Renal cortical epithelial cell (primary cell): ENCODE data around the gene NIM1K. TPM values are rescaled to one million over a fixed set of nuclear protein-coding genes. Genes with fewer than 3 reads are reported as not detected.
"Not testable (repeated sequence)": the region's sequence is repeated elsewhere in the genome, so short reads cannot be mapped to it uniquely, and the experiment has no call there.

Source experiments
- DNase-seq: peaks from one replicate; pipeline ENCODE4 v3.0.0-alpha.2; 2011; ENCODE audit warnings: low read depth
- total RNA-seq: library from RNA; depleted of rRNA; stranded (reverse); fragments of >200 nt; gene quantifications from 2 replicates; pipeline ENCODE4 v1.2.3, GENCODE V29; 2014

The NIM1K gene
- total RNA-seq, 1 donor from 2014 or later, result 0.80 TPM

DNA sequence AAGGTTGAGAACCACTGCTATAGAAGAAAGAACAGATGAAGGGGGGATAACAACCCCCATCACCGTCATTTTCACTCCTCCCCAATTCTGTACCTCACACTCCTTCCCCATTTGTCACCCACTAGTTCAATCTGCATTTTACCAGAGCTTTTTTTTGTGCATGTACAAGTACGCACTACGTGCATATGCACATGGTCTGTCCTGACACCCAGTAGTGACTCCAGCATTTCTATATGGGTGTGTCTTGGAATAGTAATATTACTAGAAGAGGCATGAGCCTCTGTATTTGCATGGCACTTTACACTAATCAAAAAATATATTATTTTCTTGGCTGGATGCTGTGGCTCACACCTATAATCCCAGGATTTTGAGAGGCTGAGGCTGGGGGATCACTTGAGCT, 38.7 kb downstream of the NIM1K start:
- DNase-seq, result no peak

DNA sequence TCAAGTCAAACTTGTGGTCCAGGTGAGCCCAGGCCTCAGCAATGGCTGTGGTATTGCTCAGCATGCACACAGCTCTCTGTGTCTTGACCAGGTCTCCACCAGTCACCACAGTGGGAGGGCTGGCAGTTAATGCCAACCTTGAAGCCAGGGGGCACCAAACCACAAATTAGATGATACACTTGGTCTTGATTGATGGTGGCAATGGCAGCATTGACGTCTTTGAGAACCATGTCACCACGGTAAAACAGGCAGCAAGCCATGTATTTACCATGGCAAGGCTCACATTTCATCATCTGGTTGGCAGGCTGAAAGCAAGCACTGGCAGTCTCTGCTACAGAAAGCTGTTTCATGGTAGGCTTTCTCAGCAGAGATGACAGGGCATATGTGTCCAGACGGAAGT, 40.0 kb downstream of the NIM1K start:
- DNase-seq, result peak; percentile 9

DNA sequence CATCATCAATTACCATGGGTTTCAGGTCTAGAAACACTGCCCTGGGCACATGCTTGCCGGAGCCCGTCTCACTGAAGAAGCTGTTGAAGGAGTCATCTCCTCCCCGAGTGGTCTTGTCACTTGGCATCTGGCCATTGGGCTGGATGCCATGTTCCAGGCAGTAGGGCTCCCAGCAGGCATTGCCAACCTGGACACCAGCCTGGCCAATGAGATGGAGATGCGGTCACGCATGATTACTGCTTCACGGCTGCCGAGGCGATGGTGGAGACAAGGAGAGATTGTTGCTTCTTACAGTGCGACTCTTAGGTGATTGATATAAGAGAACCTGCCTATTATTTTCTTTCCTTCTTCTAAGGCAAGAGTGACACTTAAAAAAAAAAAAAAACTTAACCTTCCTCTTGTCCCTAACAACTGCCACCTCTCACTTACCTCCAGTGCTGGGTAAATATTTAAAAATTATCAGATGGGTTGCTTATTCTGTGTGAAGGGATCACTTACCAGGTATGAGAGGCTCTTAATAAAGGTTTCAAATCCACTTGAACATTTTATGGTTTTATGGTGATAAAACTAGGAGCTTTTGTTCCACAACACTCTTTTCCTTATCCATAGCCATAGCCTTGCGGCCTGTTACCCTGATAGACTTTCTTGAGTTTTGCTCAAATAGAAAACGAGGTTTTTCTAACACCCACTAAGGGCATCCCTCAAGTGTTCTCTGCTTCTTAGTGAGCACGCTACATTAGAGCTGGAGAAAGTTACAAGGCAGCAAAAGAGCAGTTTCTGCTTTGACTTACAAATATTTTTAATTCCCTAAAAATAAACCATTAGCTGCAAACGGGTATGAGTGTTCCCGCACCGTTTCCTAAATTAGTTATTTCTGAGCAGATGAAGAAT, 41.2 kb downstream of the NIM1K start:
- DNase-seq, result no peak

DNA sequence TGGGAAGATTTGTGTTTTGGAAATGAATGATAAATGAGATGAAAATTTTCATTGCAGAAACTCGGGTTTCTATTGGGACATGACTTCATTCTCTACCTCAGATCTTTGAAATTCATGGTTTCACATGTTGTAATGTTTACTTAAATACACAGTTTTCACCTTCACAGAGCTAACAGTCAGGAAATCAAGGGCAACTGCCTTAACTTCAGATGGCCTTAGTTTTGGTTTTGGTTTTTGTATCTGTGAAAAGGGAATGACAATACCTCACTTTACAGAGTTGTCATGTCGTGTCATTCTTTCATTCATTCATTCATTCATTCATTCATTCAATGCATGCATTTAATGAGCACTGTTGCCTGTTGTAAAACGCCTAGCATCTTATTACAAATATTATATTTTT, 41.9 kb downstream of the NIM1K start:
- no peak for DNase-seq

DNA sequence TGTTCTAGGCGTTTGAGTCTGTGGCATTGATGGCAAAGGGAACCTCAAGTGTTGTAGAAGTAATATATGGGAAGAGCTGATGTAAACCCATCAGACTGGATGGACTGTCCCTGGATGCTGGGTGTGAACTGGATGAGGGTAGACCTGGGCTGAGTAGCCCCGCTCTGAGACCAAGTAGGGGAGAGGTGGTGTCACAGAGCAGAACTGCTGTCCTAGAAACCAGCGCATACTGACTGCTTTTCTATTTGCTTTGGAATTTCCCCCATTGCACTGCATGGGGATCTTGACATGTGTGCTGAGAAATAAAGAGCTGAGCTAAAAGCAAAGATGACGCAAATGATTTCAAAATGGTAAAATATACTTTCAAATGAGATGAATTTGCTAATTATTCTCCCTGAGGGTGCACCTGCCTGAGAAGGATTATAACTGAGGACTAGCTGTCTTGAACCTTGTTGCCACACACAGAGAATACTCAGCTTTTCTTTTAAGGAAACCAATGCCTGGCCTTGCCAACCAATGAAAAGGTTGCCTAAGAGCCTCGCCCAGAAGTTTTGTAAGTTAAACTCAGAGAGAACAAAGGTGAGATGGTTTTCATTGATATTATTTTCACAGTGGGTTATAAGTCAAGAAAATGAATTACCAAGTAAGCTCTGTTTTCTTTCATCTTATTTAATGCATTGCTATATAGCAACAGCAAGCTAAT, 44.8 kb downstream of the NIM1K start:
- no peak for DNase-seq

DNA sequence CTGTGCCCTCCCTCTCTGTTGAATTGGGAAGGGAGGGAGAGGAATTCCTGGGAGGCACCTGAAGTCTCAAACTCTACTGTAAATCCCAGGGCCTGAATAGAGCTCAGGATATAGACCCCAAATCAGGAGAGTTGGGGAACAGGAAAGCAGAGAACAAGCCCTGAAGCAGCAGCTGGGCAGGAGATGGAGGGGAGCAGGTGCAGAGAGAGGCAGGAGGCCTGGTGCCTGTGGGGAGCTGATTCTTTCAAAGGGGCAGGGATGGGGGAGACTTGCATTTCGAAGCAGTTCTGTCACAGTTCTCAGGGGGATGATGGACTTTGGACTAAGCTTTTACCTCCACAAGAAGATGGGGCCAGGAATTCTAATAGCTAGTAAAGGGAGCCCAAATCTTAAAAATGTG, 50.2 kb downstream of the NIM1K start:
- DNase-seq, result no peak

DNA sequence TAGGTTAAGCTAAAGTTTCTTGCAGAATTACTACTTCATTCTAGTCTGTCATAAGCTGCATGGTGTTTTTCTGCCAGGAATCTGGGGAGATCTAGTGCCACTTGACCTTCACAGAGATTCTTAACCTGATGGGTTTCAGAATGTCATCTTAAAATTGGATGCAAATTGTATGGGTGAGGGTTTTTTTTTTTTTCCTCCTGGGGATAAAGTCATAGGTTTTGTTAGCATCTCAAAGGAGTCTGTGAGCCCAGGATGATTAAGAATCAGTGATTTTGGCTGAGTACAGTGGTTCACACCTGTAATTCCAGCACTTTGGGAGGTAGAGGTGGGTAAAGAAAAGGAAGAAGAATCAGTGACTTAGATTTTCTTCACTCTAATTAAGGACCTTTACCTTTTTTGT, 51.2 kb downstream of the NIM1K start:
- no peak for DNase-seq

DNA sequence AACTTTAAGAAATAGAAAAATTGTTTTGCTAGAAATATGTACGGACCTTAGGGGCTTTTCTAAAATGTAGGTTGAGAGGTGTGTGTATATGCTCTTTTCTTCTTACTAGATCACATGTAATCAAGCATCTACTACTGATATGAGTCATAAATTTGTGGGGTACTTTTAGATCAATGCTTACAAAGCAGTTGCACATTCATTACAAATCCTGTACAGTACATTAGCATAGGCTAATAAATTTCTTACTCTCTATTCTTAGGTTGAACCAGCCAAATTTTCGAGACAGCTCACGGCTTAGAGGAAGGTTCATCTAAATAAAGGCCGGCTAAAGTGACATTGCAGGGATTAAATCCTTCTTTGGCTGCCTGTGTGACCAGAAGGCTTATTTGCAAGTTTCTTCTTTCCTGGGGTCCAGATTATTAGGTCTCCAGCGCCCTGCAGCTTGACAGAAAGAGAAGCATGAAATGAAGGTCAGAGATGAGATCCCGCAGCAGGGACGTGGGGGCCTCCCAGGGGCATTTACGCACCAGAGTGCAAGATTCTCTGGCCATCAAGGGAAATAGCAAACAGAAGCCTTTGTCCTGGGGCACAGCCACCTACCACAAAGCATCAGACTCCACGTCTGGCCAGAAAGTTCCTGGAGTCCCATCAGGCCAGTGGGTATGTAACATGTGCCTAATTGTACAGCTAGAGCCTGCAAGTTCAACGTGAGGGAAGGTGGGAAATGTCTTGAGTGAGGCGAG, 53.0 kb downstream of the NIM1K start:
- DNase-seq, result no peak

DNA sequence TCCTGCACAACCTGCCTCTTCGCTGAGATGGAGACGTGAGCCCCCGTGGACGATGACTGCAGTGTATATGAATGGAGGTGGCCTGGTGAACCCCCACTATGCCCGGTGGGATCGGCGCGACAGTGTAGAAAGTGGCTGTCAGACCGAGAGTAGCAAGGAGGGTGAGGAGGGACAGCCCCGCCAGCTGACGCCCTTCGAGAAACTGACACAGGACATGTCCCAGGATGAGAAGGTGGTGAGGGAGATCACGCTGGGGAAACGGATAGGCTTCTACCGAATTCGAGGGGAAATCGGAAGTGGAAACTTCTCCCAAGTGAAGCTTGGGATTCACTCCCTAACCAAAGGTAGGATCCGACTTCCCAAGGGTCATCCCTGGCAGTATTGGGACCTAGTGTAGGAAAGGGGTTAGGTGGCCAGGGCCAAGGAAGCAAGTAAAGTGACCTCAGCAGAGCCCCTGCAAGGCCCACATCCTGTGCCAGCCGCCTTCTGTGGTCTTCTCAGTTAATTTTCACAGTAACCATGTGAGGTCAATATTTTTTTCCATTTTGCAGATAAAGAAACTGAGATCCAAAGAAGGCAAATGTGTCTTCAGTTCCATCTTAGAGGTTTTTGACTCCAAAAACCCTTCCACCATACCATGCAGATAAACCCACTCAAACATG, 53.8 kb downstream of the NIM1K start:
- no peak for DNase-seq

DNA sequence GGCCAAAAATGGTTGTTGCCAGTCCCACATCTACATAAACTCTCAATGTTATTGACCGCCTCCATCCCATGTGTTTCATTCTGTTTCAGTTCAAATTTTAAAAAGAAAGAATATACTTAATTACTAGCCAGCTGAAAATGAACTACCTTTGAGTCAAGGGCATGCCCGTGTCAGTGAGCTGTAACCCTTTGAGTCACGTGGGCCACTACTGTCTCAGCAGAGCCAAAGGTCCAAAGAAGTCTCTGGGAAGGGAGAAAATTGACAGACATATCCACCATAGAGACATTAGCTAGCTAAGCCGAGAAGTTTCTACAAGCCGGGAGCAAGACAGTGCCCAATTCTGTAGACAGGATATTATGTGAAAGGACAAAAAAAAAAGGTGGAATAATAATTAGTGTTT, 59.7 kb downstream of the NIM1K start:
- no peak for DNase-seq

DNA sequence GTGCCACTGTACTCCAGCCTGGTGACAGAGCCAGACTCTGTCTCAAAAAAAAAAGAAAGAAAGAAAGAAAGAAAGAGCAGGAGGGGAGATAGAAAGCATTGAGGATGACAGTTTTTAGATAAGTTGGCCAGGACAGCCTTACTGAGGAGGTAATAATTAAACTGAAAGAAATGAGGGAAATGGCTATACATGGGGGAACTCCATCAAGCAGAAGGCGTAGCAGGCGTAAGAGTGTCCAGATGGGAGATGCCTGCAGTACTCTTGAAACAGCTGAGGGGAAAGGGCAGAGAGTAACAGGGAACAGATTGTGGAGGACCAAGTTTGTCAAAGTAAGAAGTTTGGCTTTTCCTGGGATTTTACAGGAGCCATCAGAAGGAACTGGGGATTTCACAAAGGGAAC, 63.7 kb downstream of the NIM1K start:
- peak; percentile 4 for DNase-seq

DNA sequence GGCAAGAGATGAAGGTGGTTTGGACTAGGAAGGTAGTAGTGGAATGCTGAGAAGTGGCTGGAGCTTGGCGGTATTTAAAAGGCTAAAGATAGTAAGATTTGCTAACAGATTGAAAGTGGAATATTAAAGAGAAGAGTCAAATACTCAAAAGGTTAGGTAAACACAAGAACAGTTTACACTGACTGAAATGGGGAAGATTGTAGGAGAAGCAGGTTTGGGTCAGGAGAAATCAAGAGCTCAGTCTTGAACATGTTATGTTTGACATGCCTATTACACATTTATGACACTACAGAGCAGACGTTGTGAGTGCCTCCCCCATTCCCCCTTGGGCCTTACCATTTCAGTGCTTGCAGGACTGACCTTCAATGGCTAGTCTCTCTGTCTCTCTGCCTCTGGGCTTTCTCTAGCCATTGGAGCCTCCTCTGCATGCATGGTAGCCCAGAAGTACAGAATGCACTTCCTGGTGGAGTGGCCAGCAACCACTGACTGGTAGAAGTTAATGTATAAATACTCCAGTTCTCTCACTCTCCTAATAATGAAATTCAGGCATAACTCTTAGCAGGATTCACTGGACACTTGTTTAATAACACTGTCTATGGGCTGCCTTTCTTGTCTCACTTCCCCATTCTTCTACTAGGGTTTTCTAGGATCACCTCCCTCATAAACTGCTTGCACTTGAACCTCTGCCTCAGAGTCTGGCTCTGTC, 64.4 kb downstream of the NIM1K start:
- peak; percentile 49 for DNase-seq

DNA sequence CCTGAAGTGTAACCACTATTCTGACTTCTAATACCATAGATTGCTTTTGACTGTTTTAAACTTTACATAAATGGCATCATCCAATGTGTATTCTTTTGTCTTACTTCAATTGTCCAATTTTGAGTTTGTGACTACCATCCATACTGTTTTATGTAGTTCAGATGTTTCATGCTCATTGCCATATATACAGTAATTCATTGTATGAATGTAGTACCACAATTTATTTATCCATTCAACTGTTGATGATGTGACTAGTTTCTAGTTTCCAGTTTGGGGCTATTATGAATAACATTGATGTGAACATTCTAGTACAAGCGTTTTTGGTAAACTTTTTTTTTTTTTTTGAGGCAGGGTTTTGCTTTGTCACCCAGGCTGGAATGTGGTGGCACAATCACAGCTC, 66.1 kb downstream of the NIM1K start:
- DNase-seq, result no peak

DNA sequence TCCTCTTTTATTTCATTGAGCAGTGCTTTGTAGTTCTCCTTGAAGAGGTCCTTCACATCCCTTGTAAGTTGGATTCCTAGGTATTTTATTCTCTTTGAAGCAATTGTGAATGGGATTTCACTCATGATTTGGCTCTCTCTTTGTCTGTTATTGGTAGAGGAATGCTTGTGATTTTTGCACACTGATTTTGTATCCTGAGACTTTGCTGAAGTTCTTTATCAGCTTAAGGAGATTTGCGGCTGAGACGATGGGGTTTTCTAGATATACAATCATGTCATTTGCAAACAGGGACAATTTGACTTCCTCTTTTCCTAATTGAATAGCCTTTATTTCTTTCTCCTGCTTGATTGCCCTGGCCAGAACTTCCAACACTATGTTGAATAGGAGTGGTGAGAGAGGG, 70.2 kb downstream of the NIM1K start:
- DNase-seq, result not testable (repeated sequence)

DNA sequence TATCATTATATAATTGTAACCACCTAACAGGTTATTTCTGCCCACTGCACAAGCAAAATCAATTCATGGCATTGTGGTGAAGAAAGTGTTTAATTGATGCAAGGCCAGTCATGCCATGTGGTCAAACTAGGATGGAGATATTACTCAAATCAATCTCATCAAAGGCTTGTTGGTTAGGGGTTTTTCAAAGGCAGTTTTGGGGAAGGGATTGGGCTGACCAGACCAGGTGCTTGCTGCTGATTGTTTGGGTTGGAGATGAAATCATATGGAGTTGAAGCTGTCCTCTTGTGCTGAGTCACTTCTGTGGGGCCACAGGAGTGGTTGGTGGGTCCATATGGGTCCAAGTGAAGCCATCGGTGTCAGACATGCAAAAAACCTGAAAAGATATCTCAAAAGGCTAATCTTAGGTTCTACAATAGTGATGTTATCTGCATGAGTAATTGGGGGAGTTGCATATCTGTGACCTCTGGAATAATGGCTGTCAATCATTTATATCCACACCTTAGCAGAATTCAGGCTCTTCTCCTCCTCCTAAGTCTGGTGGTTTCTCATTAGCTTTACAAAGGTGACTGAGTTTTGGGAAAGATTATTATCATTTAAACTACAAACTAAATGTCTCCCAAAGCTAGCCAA, 76.3 kb downstream of the NIM1K start:
- DNase-seq, result no peak

DNA sequence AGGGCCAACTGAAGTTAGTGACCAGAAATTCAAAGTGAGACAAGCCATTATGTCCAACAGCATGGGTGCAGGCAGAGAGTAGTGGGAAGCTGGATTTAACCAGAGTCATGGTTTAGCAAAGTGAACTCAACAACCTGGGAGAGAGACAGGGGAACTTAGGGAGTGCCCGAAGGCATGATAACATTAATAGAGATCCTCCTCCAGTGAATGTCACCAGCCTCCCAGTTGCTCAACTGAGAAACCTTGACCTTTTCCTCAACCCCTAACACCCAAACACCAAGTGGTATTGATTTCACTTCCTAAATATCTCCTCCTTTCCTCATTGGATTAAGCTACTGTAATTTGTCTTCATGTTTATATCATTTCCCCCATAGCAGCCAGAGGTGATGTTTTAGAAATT, 78.6 kb downstream of the NIM1K start:
- no peak for DNase-seq

DNA sequence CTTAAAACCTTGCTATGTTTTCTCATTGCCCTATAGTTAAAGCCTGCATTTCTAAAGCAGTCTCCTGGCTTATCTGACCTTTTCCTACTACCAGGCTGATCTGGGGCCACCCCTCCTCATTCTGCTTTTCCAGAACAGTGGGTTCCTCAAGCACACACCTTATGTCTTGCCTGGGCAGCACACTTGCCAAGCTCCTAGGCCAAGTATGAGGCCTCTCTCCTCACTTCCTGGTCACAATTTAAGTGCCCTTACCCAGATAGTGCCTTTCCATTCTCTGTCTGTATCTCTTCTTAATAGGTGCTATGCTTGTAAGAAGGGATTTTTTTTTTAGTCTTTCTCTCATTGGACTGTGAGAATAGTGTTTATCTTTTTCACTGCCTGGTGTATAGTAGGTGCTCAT, 81.5 kb downstream of the NIM1K start:
- no peak for DNase-seq

DNA sequence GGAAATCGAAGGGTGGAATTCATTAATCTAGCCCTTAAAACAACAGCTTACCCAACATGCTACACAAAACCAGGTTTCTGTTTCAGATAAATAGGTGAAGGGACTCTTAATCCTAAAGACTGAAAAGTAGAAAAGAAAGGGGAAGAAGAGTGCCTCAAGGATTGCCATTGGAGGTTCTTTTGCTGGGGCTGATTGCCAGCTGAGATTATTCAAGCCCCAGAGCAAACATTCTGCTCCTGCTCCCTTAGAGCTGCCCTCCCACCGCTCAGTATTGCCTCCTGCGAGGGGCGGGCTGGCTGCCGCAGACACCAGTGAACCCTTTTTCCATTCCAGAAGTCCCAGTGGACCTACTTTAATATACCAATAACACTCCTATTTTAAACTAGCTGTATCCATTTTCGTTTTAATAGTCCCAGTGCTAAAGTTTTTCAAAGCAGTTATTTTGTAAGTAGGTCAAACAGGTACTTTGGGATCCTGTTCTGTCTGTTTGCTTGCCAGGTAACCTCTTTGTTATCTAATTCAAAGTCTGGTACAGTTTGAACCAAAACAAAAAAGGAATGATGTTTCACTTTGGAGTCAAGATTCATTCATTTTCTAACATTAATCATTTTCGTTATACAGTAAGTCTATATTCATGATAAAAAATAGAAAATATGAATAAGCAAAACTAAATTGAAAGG, 82.5 kb downstream of the NIM1K start:
- DNase-seq, result no peak

DNA sequence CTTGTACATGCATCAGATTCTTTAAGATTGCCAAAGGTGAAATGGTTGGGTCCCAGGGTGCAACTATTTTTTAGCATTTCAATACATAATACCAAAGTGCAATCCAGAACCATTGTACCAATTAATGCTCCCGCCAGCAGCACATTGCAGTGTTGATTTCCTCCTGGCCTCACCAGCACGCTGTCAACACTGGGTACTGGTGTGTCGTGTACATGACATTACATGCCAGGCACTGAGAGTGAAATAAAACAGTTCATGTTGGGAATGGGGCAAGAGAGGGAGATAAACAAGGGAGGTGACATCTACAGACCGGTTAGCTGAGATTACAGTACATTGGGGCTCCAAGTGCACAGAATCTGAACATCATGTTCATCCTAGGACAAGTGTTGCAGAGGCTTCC, 83.4 kb downstream of the NIM1K start:
- DNase-seq, result no peak

DNA sequence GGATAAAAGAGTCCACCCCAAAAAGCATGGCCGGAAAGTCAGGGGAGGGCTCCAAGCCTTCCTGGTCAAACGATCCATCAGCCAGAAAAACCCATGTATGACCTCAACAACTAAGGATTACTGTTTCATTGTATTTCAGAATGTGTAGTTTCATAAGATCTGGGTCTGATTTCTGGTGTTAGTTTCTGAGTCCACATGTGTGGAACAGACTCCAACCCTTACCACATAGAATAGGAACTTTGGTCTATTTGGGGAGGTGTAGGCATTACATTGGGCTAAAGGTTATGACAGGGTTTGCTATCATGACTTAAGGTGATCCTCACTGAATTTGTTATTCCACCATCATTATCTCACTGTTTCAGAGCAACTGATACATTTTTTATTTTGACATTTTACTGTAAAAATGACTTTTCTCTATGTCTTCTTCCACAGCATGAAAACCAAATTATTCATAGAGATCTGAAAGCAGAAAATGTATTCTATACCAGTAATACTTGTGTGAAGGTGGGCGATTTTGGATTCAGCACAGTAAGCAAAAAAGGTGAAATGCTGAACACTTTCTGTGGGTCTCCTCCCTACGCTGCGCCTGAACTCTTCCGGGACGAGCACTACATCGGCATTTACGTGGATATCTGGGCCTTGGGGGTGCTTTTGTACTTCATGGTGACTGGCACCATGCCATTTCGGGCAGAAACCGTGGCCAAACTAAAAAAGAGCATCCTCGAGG, 87.7 kb downstream of the NIM1K start:
- DNase-seq, result no peak
